ENCODE data around the gene CYP21A2.
"Not testable (repeated sequence)": the region's sequence is repeated elsewhere in the genome, so short reads cannot be mapped to it uniquely, and the experiment has no call there.

The CYP21A2 gene

GRCh38 chr6:32037598-32038524 is at the start of gene CYP21A2:
CYP21A2 (plus strand) TSS chr6:32038415; CDS start chr6:32038423, 8 bp downstream.
- H3K4me1 Mint-ChIP-seq (ENCODE audit: low read depth); H3K27ac Mint-ChIP-seq; H3K4me3 Mint-ChIP-seq; DNase-seq (ENCODE audit: low spot score); H3K9me3 Mint-ChIP-seq; H3K27me3 Mint-ChIP-seq (ENCODE audit: low read depth); H3K36me3 Mint-ChIP-seq (ENCODE audit: low read depth): not testable (repeated sequence)

DNA sequence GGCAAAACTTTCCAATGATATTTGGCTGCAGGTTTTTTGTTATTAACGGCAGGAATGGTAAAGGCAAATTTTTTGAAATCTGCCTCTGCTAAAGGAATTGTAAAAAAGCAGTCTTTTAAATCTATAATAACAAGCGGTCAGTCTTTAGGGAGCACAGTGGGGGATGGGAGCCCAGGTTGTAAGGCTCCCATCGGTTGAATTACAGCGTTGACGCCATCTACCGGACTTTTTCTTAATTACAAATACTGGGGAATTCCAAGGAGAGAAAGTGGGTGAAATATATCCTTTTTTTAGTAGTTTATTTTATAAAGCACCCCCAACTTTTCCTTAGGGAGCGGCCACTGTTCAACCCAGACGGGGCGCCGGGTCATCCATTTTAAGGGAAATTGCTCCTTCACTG is 48.9 kb upstream of the CYP21A2 start:
- not testable (repeated sequence) for H3K27ac Mint-ChIP-seq; H3K36me3 Mint-ChIP-seq (ENCODE audit: low read depth); DNase-seq (ENCODE audit: low spot score); H3K9me3 Mint-ChIP-seq; H3K4me3 Mint-ChIP-seq; H3K4me1 Mint-ChIP-seq (ENCODE audit: low read depth); H3K27me3 Mint-ChIP-seq (ENCODE audit: low read depth)

GRCh38 chr6:31994421-31994820 is 43.8 kb upstream of the CYP21A2 start:
- not testable (repeated sequence) for H3K27ac Mint-ChIP-seq; DNase-seq (ENCODE audit: low spot score); H3K4me3 Mint-ChIP-seq; H3K4me1 Mint-ChIP-seq (ENCODE audit: low read depth); H3K36me3 Mint-ChIP-seq (ENCODE audit: low read depth); H3K27me3 Mint-ChIP-seq (ENCODE audit: low read depth); H3K9me3 Mint-ChIP-seq

DNA sequence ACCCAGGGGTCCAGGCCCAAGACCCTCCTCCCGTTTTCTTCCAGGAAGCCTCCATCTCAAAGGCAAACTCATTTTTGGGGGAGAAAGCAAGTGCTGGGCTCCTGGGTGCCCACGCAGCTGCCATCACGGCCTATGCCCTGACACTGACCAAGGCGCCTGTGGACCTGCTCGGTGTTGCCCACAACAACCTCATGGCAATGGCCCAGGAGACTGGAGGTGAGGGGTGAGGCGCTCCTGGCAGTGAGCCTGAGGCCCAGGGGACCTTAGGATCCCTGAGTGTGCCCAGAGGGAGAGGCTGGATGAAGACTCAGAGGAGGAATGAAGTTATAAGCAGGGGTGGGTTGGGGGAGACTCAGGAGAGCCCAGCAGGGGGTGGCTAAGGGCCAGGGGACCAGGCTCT is 41.8 kb upstream of the CYP21A2 start:
- not testable (repeated sequence) for H3K27me3 Mint-ChIP-seq (ENCODE audit: low read depth); H3K4me3 Mint-ChIP-seq; H3K4me1 Mint-ChIP-seq (ENCODE audit: low read depth); H3K27ac Mint-ChIP-seq; H3K9me3 Mint-ChIP-seq; DNase-seq (ENCODE audit: low spot score); H3K36me3 Mint-ChIP-seq (ENCODE audit: low read depth)

GRCh38 chr6:32002546-32003268 is 35.5 kb upstream of the CYP21A2 start:
- H3K9me3 Mint-ChIP-seq; DNase-seq (ENCODE audit: low spot score); H3K4me3 Mint-ChIP-seq; H3K27ac Mint-ChIP-seq; H3K36me3 Mint-ChIP-seq (ENCODE audit: low read depth); H3K4me1 Mint-ChIP-seq (ENCODE audit: low read depth); H3K27me3 Mint-ChIP-seq (ENCODE audit: low read depth): not testable (repeated sequence)

- not testable (repeated sequence) for H3K4me1 Mint-ChIP-seq (ENCODE audit: low read depth); H3K9me3 Mint-ChIP-seq; DNase-seq (ENCODE audit: low spot score); H3K36me3 Mint-ChIP-seq (ENCODE audit: low read depth); H3K27ac Mint-ChIP-seq; H3K4me3 Mint-ChIP-seq; H3K27me3 Mint-ChIP-seq (ENCODE audit: low read depth)
These were observed 34.9 kb upstream of the CYP21A2 start for GRCh38 chr6:32003301-32003700.

- not testable (repeated sequence) for DNase-seq (ENCODE audit: low spot score); H3K9me3 Mint-ChIP-seq; H3K4me3 Mint-ChIP-seq; H3K4me1 Mint-ChIP-seq (ENCODE audit: low read depth); H3K27me3 Mint-ChIP-seq (ENCODE audit: low read depth); H3K36me3 Mint-ChIP-seq (ENCODE audit: low read depth); H3K27ac Mint-ChIP-seq
These were observed 33.8 kb upstream of the CYP21A2 start for GRCh38 chr6:32004393-32004792.

GRCh38 chr6:32004864-32005537 is 33.2 kb upstream of the CYP21A2 start:
- not testable (repeated sequence) for H3K36me3 Mint-ChIP-seq (ENCODE audit: low read depth); H3K9me3 Mint-ChIP-seq; DNase-seq (ENCODE audit: low spot score); H3K4me3 Mint-ChIP-seq; H3K27me3 Mint-ChIP-seq (ENCODE audit: low read depth); H3K27ac Mint-ChIP-seq; H3K4me1 Mint-ChIP-seq (ENCODE audit: low read depth)

DNA sequence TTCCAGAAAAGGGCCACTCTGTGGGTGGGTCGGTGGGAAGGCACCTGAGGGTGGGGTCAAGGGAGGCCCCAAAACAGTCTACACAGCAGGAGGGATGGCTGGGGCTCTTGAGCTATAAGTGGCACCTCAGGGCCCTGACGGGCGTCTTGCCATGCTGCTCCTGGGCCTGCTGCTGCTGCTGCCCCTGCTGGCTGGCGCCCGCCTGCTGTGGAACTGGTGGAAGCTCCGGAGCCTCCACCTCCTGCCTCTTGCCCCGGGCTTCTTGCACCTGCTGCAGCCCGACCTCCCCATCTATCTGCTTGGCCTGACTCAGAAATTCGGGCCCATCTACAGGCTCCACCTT is 32.7 kb upstream of the CYP21A2 start:
- H3K27ac Mint-ChIP-seq; H3K9me3 Mint-ChIP-seq; DNase-seq (ENCODE audit: low spot score); H3K36me3 Mint-ChIP-seq (ENCODE audit: low read depth); H3K4me1 Mint-ChIP-seq (ENCODE audit: low read depth); H3K4me3 Mint-ChIP-seq; H3K27me3 Mint-ChIP-seq (ENCODE audit: low read depth): not testable (repeated sequence)

DNA sequence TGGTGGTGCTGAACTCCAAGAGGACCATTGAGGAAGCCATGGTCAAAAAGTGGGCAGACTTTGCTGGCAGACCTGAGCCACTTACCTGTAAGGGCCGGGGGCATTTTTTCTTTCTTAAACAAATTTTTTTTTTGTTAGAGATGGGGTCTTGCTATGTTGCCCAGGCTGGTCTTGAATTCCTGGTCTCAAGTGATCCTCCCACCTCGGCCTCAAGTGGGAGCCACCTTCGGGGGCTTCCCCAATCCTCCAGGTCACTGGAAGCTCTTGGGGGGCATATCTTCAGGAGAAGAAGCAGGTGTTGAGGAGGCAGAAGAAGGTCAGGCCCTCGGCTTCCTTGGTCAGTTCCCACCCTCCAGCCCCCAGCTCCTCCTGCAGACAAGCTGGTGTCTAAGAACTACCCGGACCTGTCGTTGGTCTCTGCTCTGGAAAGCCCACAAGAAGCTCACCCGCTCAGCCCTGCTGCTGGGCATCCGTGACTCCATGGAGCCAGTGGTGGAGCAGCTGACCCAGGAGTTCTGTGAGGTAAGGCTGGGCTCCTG is 32.2 kb upstream of the CYP21A2 start:
- not testable (repeated sequence) for DNase-seq (ENCODE audit: low spot score); H3K27me3 Mint-ChIP-seq (ENCODE audit: low read depth); H3K9me3 Mint-ChIP-seq; H3K4me3 Mint-ChIP-seq; H3K27ac Mint-ChIP-seq; H3K36me3 Mint-ChIP-seq (ENCODE audit: low read depth); H3K4me1 Mint-ChIP-seq (ENCODE audit: low read depth)

DNA sequence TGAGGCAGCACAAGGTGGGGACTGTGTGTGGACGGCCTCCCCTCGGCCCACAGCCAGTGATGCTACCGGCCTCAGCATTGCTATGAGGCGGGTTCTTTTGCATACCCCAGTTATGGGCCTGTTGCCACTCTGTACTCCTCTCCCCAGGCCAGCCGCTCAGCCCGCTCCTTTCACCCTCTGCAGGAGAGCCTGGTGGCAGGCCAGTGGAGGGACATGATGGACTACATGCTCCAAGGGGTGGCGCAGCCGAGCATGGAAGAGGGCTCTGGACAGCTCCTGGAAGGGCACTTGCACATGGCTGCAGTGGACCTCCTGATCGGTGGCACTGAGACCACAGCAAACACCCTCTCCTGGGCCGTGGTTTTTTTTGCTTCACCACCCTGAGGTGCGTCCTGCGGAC is 31.1 kb upstream of the CYP21A2 start:
- DNase-seq (ENCODE audit: low spot score); H3K36me3 Mint-ChIP-seq (ENCODE audit: low read depth); H3K27me3 Mint-ChIP-seq (ENCODE audit: low read depth); H3K27ac Mint-ChIP-seq; H3K4me3 Mint-ChIP-seq; H3K9me3 Mint-ChIP-seq; H3K4me1 Mint-ChIP-seq (ENCODE audit: low read depth): not testable (repeated sequence)

GRCh38 chr6:32008037-32008436 is 30.2 kb upstream of the CYP21A2 start:
- H3K36me3 Mint-ChIP-seq (ENCODE audit: low read depth); H3K4me1 Mint-ChIP-seq (ENCODE audit: low read depth); H3K27me3 Mint-ChIP-seq (ENCODE audit: low read depth); H3K9me3 Mint-ChIP-seq; DNase-seq (ENCODE audit: low spot score); H3K27ac Mint-ChIP-seq; H3K4me3 Mint-ChIP-seq: not testable (repeated sequence)

- not testable (repeated sequence) for H3K4me3 Mint-ChIP-seq; H3K27ac Mint-ChIP-seq; H3K9me3 Mint-ChIP-seq; H3K36me3 Mint-ChIP-seq (ENCODE audit: low read depth); H3K27me3 Mint-ChIP-seq (ENCODE audit: low read depth); DNase-seq (ENCODE audit: low spot score); H3K4me1 Mint-ChIP-seq (ENCODE audit: low read depth)
These were observed 29.6 kb upstream of the CYP21A2 start for GRCh38 chr6:32008616-32009015.

DNA sequence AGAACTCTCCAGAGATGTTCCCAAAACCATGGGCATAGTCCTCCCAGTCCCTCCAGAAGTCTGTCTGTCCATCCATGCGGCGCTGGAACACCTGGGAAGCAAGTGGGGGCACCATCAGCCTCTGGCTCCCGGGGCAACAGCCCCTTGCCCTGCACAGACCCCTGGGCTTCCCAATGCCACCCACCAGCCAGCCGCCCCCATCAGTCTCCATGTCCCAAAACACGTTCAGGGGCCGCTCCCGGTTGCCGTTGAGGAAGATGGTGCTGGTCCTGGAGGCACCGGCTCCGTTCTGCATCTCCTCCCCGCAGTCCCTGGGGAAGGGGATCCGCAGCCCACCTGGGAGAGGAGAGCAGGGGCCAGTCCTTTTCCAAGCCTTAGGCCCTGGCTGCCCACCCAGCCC is 28.7 kb upstream of the CYP21A2 start:
- H3K4me3 Mint-ChIP-seq; DNase-seq (ENCODE audit: low spot score); H3K27me3 Mint-ChIP-seq (ENCODE audit: low read depth); H3K27ac Mint-ChIP-seq; H3K4me1 Mint-ChIP-seq (ENCODE audit: low read depth); H3K9me3 Mint-ChIP-seq; H3K36me3 Mint-ChIP-seq (ENCODE audit: low read depth): not testable (repeated sequence)

All from T-helper 2 cell treated with Interferon-gamma antibody and Interleukin-4, amounts not matched to agents 5 μg/mL and 100 μg/mL, for 36 hours (primary cell).